GM12878 (cell line): ENCODE data around the gene SCN3B.

Experiments used
- ATF3 ChIP-seq: IDR thresholded peaks from 2 replicates; pipeline ENCODE4 v1.6.1; 2011; ENCODE audit warnings: low read depth, mild to moderate bottlenecking, low read length, moderate library complexity, borderline replicate concordance; ENCODE audit errors: extremely low read depth
- CTCF ChIP-seq, 3 experiments: IDR thresholded peaks in 2 of 3; conservative IDR thresholded peaks in 1 of 3; 2 replicates each; pipeline ENCODE4 v1.5.1; 2011; ENCODE audit warnings: low read depth in 3 of 3, low read length in 3 of 3, mild to moderate bottlenecking in 3 of 3, control low read depth in 2 of 3, moderate library complexity in 2 of 3, inconsistent platforms in 1 of 3, mixed read lengths in 1 of 3; ENCODE audit not compliant: control insufficient read depth in 2 of 3, insufficient read depth in 1 of 3; ENCODE audit errors: extremely low read depth in 1 of 3
- FOXM1 ChIP-seq: IDR thresholded peaks from 2 replicates; pipeline ENCODE4 v1.6.1; 2012; ENCODE audit warnings: low read depth, mild to moderate bottlenecking, inconsistent platforms, low read length, moderate library complexity
- POLR2A ChIP-seq: IDR thresholded peaks from 2 replicates; pipeline ENCODE4 v1.6.1; 2011; ENCODE audit warnings: low read depth, mild to moderate bottlenecking, low read length
- RBBP5 ChIP-seq: fragments of 200-600 bp; sonication (generic); conservative IDR thresholded peaks from 2 replicates; pipeline ENCODE4 v1.6.1; 2016
- SIN3A ChIP-seq: IDR thresholded peaks from 2 replicates; pipeline ENCODE4 v1.6.1; 2012; ENCODE audit warnings: low read depth, low read length, improper control_type of control experiment
- ZNF274 ChIP-seq: IDR thresholded peaks from one replicate; pipeline ENCODE4 v1.8.0; 2011; ENCODE audit not compliant: insufficient read length, insufficient read depth

- TF ChIP-seq ZNF274 (no peak), ATF3 (no peak), RBBP5 (no peak), FOXM1 (no peak), POLR2A (no peak), CTCF (IDR thresholded peaks at IDR 0.05 in 2 of 3, conservative IDR thresholded peaks at IDR 0.05 in 1 of 3; ENCODE audit: control insufficient read depth in 2 of 3, extremely low read depth in 1 of 3, insufficient read depth in 1 of 3, low read depth in 3 of 3, low read length in 3 of 3) (no peak), SIN3A (no peak)
Observed at GRCh38 chr11:123630126-123630608, 24.3 kb downstream of the SCN3B start.
